ENCODE data around the gene ZBTB8OS. TPM values are rescaled to one million over a fixed set of nuclear protein-coding genes. Genes with fewer than 3 reads are reported as not detected.

ZBTB8OS gene
- polyA plus RNA-seq, 3 donors, result 40.2 to 85.6 (median 83.3) TPM

DNA sequence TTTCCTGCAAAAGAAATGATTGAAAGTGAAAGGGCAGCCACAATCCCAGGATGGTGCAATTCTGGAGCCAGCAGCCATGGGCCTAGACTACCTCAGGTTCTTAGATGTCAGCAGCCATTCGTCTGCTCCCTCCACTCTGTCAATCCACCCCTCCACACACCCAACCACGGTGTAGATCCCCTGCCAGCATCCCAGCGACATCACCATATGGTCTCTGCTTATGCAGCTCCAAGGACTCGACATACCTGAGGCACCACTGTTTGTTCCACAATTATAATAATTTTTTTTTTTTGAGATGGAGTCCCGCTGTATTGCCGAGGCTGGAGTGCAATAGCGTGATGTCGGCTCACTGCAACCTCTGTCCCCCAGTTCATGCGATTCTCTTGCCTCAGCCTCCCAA is 45.7 kb upstream of the ZBTB8OS start:
- Histone ChIP-seq H2AFZ (ENCODE audit: insufficient read depth, low read depth, low read length, poor library complexity, severe bottlenecking) (no peak overlapping the region), H3K4me2 (replicated peaks; ENCODE audit: extremely low read depth, low read length, poor library complexity, severe bottlenecking) (no peak overlapping the region), H4K20me1 (ENCODE audit: insufficient read depth, low read length) (no peaks in the 10 kb centered on the region), H3K4me3 (replicated peaks in 1 of 3; ENCODE audit: low read depth in 2 of 3, low read length in 3 of 3) (no peak overlapping the region), H3K79me2 (ENCODE audit: insufficient read depth, low read length) (no peaks in the 10 kb centered on the region), H3K9me3 (replicated peaks in 1 of 2; ENCODE audit: control insufficient read depth in 1 of 2, insufficient read depth in 1 of 2, low read length in 2 of 2) (no peaks in the 10 kb centered on the region), H3K4me1 (ENCODE audit: control insufficient read depth in 1 of 2, insufficient read depth in 2 of 2, low read length in 2 of 2) (peaks cover 13 to 19% of the 10 kb centered on the region in 2 donors), H3K36me3 (replicated peaks in 1 of 2; ENCODE audit: control insufficient read depth in 1 of 2, insufficient read depth in 2 of 2, low read length in 2 of 2) (no peaks in the 10 kb centered on the region), H3K9ac (ENCODE audit: insufficient read depth, low read length, poor library complexity, severe bottlenecking) (no peak overlapping the region), H3K27ac (ENCODE audit: low read depth in 1 of 2, low read length in 2 of 2) (no peak overlapping the region), H3K27me3 (ENCODE audit: control insufficient read depth in 2 of 2, insufficient read depth in 2 of 2, low read length in 2 of 2) (no peaks in the 10 kb centered on the region)
- Mint-ChIP-seq H3K36me3 (peaks cover 0 to 2% of the 10 kb centered on the region in 2 donors), H3K27me3 (ENCODE audit: low read depth in 3 of 3) (peaks cover 2 to 8% (median 3%) of the 10 kb centered on the region in 3 donors), H3K9me3 (peaks cover 0 to 2% (median 0%) of the 10 kb centered on the region in 7 donors), H3K27ac (no peak overlapping the region), H3K4me1 (peaks cover 17% of the 10 kb centered on the region), H3K4me3 (no peak overlapping the region)
- TF ChIP-seq, protein P1, sequence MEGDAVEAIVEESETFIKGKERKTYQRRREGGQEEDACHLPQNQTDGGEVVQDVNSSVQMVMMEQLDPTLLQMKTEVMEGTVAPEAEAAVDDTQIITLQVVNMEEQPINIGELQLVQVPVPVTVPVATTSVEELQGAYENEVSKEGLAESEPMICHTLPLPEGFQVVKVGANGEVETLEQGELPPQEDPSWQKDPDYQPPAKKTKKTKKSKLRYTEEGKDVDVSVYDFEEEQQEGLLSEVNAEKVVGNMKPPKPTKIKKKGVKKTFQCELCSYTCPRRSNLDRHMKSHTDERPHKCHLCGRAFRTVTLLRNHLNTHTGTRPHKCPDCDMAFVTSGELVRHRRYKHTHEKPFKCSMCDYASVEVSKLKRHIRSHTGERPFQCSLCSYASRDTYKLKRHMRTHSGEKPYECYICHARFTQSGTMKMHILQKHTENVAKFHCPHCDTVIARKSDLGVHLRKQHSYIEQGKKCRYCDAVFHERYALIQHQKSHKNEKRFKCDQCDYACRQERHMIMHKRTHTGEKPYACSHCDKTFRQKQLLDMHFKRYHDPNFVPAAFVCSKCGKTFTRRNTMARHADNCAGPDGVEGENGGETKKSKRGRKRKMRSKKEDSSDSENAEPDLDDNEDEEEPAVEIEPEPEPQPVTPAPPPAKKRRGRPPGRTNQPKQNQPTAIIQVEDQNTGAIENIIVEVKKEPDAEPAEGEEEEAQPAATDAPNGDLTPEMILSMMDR (IDR thresholded peaks at IDR 0.05), result no peak
- no peak for DNase-seq
- intact Hi-C loops (cut with micrococcal nuclease), result no loop called here
- WGBS (ENCODE audit: insufficient coverage), result 94% methylated on average over 8 of the region's 9 CpGs

DNA sequence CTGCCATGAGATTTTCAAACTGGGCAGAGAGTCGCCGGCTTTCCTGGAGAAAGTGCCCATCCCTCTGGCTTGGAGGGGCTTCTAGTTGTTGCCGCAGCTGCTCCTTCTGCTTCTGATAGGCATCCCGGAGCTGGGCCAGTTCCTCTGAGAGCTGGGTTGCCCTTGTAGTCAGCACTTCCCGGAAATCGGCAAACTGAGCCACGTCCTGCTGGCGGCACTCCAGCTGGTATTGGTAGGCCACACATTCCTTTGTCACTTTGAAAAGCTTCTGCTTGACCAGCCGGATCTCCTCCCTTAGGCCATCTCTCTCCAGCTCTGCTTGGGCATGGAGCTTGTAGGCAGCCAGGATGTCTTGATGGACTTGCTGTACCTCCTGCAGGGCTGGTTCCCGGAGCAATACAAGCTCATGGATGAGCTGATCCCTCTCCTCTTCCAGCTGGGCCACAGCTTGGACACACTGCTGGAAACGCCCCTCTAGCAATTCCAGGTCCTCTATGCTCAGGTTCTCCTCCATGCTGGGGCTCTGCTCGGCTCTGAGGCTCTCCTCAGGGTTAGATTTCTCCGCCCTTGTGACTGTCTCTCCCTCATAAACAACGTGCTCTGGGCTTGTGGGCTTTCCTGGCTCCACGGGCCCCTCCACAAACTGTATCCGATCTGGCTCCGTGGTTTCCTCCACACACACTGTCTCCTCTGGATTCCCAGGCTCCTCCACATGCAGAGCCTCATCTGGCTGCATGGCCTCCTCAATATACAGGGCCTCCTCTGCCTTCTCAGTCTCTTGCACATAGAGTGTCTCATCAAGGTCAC is 45.0 kb upstream of the ZBTB8OS start:
- H2AFZ ChIP-seq (ENCODE audit: insufficient read depth, low read depth, low read length, poor library complexity, severe bottlenecking), result peak overlapping the region; percentile 75
- intact Hi-C loops (cut with micrococcal nuclease), result no loop called here
- H3K4me3 ChIP-seq (replicated peaks in 1 of 3; ENCODE audit: low read depth in 2 of 3, low read length in 3 of 3), result peak overlapping the region in 1 of 3 experiments; percentile 18
- 38% methylated on average over 12 of the region's 17 CpGs for WGBS (ENCODE audit: insufficient coverage)
- Mint-ChIP-seq H3K27me3 (ENCODE audit: low read depth in 3 of 3) (peaks cover 2 to 5% (median 3%) of the 10 kb centered on the region in 3 donors), H3K4me1 (peaks cover 17% of the 10 kb centered on the region), H3K9me3 (peaks cover 0 to 2% (median 0%) of the 10 kb centered on the region in 7 donors), H3K4me3 (no peak overlapping the region), H3K36me3 (peaks cover 0 to 2% of the 10 kb centered on the region in 2 donors), H3K27ac (no peak overlapping the region)
- H3K27me3 ChIP-seq (ENCODE audit: control insufficient read depth in 2 of 2, insufficient read depth in 2 of 2, low read length in 2 of 2), result no peaks in the 10 kb centered on the region
- TF ChIP-seq, protein P1 (IDR thresholded peaks at IDR 0.05), result no peak
- H3K27ac ChIP-seq (ENCODE audit: low read depth in 1 of 2, low read length in 2 of 2), result no peak overlapping the region
- H3K4me2 ChIP-seq (replicated peaks; ENCODE audit: extremely low read depth, low read length, poor library complexity, severe bottlenecking), result peak overlapping the region; percentile 34
- H3K79me2 ChIP-seq (ENCODE audit: insufficient read depth, low read length), result no peaks in the 10 kb centered on the region
- H3K9ac ChIP-seq (ENCODE audit: insufficient read depth, low read length, poor library complexity, severe bottlenecking), result no peak overlapping the region
- H4K20me1 ChIP-seq (ENCODE audit: insufficient read depth, low read length), result no peaks in the 10 kb centered on the region
- DNase-seq, result peak in 2 of 3 donors; percentile 29 to 35
- H3K36me3 ChIP-seq (replicated peaks in 1 of 2; ENCODE audit: control insufficient read depth in 1 of 2, insufficient read depth in 2 of 2, low read length in 2 of 2), result no peaks in the 10 kb centered on the region
- H3K4me1 ChIP-seq (ENCODE audit: control insufficient read depth in 1 of 2, insufficient read depth in 2 of 2, low read length in 2 of 2), result peaks cover 13 to 19% of the 10 kb centered on the region in 2 donors
- no peaks in the 10 kb centered on the region for H3K9me3 ChIP-seq (replicated peaks in 1 of 2; ENCODE audit: control insufficient read depth in 1 of 2, insufficient read depth in 1 of 2, low read length in 2 of 2)

Data from CD14-positive monocyte (primary cell).